Progenitor cell of endocrine pancreas (in vitro differentiated cells): ENCODE measurements around the gene RNF126. TPM values are rescaled to one million over a fixed set of nuclear protein-coding genes. Genes with fewer than 3 reads are reported as not detected.
"Not testable (repeated sequence)": the region's sequence is repeated elsewhere in the genome, so short reads cannot be mapped to it uniquely, and the experiment has no call there.

Source experiments
- DNase-seq: peaks from one replicate; pipeline ENCODE4 v3.0.0; 2021; ENCODE audit warnings: low spot score; ENCODE audit not compliant: unreplicated experiment
- H3K27ac Mint-ChIP-seq: 2 replicates; pipeline ENCODE4 v1.8.0; 2021; ENCODE audit warnings: mild to moderate bottlenecking, moderate library complexity, mixed read lengths
- H3K27me3 Mint-ChIP-seq: 2 replicates; pipeline ENCODE4 v1.8.0; 2021; ENCODE audit warnings: mixed read lengths
- H3K36me3 Mint-ChIP-seq: 2 replicates; pipeline ENCODE4 v1.8.0; 2022; ENCODE audit warnings: mixed read lengths; ENCODE audit not compliant: insufficient read depth
- H3K4me1 Mint-ChIP-seq: 2 replicates; pipeline ENCODE4 v1.8.0; 2021; ENCODE audit warnings: low read depth, mixed read lengths
- H3K4me3 Mint-ChIP-seq: 2 replicates; pipeline ENCODE4 v1.8.0; 2021; ENCODE audit warnings: low read depth, mild to moderate bottlenecking, moderate library complexity, mixed read lengths
- H3K9me3 Mint-ChIP-seq: 2 replicates; pipeline ENCODE4 v1.8.0; 2021; ENCODE audit warnings: low read depth, mixed read lengths
- CTCF ChIP-seq: fragments of 200-600 bp; sonication (generic); IDR thresholded peaks from one replicate; pipeline ENCODE4 v1.5.0; 2021; ENCODE audit warnings: antibody characterized with exemption, mild to moderate bottlenecking; ENCODE audit not compliant: unreplicated experiment
- total RNA-seq: library from RNA; stranded (reverse); gene quantifications from 2 replicates; pipeline ENCODE4 v1.2.1, GENCODE V29; 2021

RNF126 gene
- total RNA-seq, 1 donor from 2014 or later = 37.3 TPM

- Mint-ChIP-seq H3K27me3 (no peaks in the 10 kb centered on the region), H3K27ac (no peak overlapping the region), H3K4me3 (no peak overlapping the region), H3K4me1 (no peaks in the 10 kb centered on the region), H3K9me3 (no peaks in the 10 kb centered on the region), H3K36me3 (peaks cover 8% of the 10 kb centered on the region)
- DNase-seq = no peak
- TF ChIP-seq CTCF = no peak
These were observed 39.0 kb downstream of the RNF126 start for GRCh38 chr19:623974-624373.

- Mint-ChIP-seq H3K4me3 (no peak overlapping the region), H3K4me1 (no peaks in the 10 kb centered on the region), H3K27me3 (no peaks in the 10 kb centered on the region), H3K36me3 (peaks cover 11% of the 10 kb centered on the region), H3K27ac (no peak overlapping the region), H3K9me3 (no peaks in the 10 kb centered on the region)
- no peak for DNase-seq
- TF ChIP-seq CTCF = no peak
These were observed 39.7 kb downstream of the RNF126 start for GRCh38 chr19:623175-623916.

GRCh38 chr19:622666-623065, 40.3 kb downstream of the RNF126 start:
- Mint-ChIP-seq H3K36me3 (peaks cover 10% of the 10 kb centered on the region), H3K9me3 (no peaks in the 10 kb centered on the region), H3K27ac (no peak overlapping the region), H3K4me1 (no peaks in the 10 kb centered on the region), H3K27me3 (no peaks in the 10 kb centered on the region), H3K4me3 (no peak overlapping the region)
- no peak for DNase-seq
- no peak for TF ChIP-seq CTCF

GRCh38 chr19:621819-622218, 41.2 kb downstream of the RNF126 start:
- Mint-ChIP-seq H3K4me1 (no peaks in the 10 kb centered on the region), H3K27me3 (no peaks in the 10 kb centered on the region), H3K4me3 (no peak overlapping the region), H3K9me3 (no peaks in the 10 kb centered on the region), H3K36me3 (peaks cover 12% of the 10 kb centered on the region), H3K27ac (no peak overlapping the region)
- no peak for TF ChIP-seq CTCF
- DNase-seq = no peak

- DNase-seq, H3K27me3 Mint-ChIP-seq, H3K27ac Mint-ChIP-seq, H3K9me3 Mint-ChIP-seq, H3K4me3 Mint-ChIP-seq, H3K4me1 Mint-ChIP-seq: not testable (repeated sequence)
- H3K36me3 Mint-ChIP-seq = peaks cover 12% of the 10 kb centered on the region
These were observed 41.8 kb downstream of the RNF126 start for GRCh38 chr19:621191-621590.

- H3K9me3 Mint-ChIP-seq = no peaks in the 10 kb centered on the region
- no peaks in the 10 kb centered on the region for H3K4me1 Mint-ChIP-seq
- TF ChIP-seq CTCF = no peak
- H3K4me3 Mint-ChIP-seq = no peak overlapping the region
- no peaks in the 10 kb centered on the region for H3K27me3 Mint-ChIP-seq
- H3K36me3 Mint-ChIP-seq = peaks cover 12% of the 10 kb centered on the region
- DNase-seq = no peak
- no peak overlapping the region for H3K27ac Mint-ChIP-seq
These were observed 42.7 kb downstream of the RNF126 start for GRCh38 chr19:620166-620862.
